Hepatocyte (in vitro differentiated cells): Measurements from ENCODE around the gene TBL1X. TPM values are rescaled to one million over a fixed set of nuclear protein-coding genes. Genes with fewer than 3 reads are reported as not detected.

Experiments used
- DNase-seq: peaks from one replicate; pipeline ENCODE4 v3.0.0-alpha.2; 2016; ENCODE audit warnings: low spot score
- H2AFZ ChIP-seq: fragments of 200-600 bp; sonication (generic); 2 replicates; pipeline ENCODE4 v1.6.0; 2016; ENCODE audit warnings: antibody characterized with exemption, mild to moderate bottlenecking
- H3K27ac ChIP-seq: fragments of 200-600 bp; sonication (generic); 2 replicates; pipeline ENCODE4 v1.5.1; 2016; ENCODE audit warnings: mild to moderate bottlenecking
- H3K27me3 ChIP-seq: fragments of 200-600 bp; sonication (generic); 2 replicates; pipeline ENCODE4 v1.6.1; 2016
- H3K36me3 ChIP-seq: fragments of 200-600 bp; sonication (generic); replicated peaks from 2 replicates; pipeline ENCODE4 v1.5.1; 2016; ENCODE audit warnings: low read depth; ENCODE audit not compliant: insufficient read depth
- H3K4me1 ChIP-seq: fragments of 200-600 bp; sonication (generic); 2 replicates; pipeline ENCODE4 v1.5.1; 2016; ENCODE audit warnings: mild to moderate bottlenecking, moderate library complexity; ENCODE audit not compliant: insufficient read depth
- H3K4me2 ChIP-seq: fragments of 200-600 bp; sonication (generic); 2 replicates; pipeline ENCODE4 v1.6.0; 2016
- H3K4me3 ChIP-seq: fragments of 200-600 bp; sonication (generic); 2 replicates; pipeline ENCODE4 v1.5.1; 2016; ENCODE audit warnings: mild to moderate bottlenecking
- H3K79me2 ChIP-seq: fragments of 200-600 bp; sonication (generic); 2 replicates; pipeline ENCODE4 v1.6.0; 2017; ENCODE audit warnings: mild to moderate bottlenecking
- H3K9me2 ChIP-seq: fragments of 200-600 bp; sonication (generic); replicated peaks from 2 replicates; pipeline ENCODE4 v1.6.0; 2017; ENCODE audit warnings: mild to moderate bottlenecking; ENCODE audit not compliant: insufficient read depth
- H3K9me3 ChIP-seq: fragments of 200-600 bp; sonication (generic); 2 replicates; pipeline ENCODE4 v1.5.1; 2016; ENCODE audit warnings: low read depth, mild to moderate bottlenecking
- H4K20me1 ChIP-seq: fragments of 200-600 bp; sonication (generic); 2 replicates; pipeline ENCODE4 v1.6.0; 2016; ENCODE audit warnings: mild to moderate bottlenecking; ENCODE audit not compliant: insufficient read depth, poor library complexity, severe bottlenecking
- EZH2 ChIP-seq: fragments of 200-600 bp; sonication (generic); IDR thresholded peaks from 2 replicates; pipeline ENCODE4 v1.6.1; 2016; ENCODE audit warnings: antibody characterized with exemption, mild to moderate bottlenecking, borderline replicate concordance
- EZH2phosphoT487 ChIP-seq: fragments of 200-600 bp; sonication (generic); IDR thresholded peaks from one replicate; pipeline ENCODE4 v1.6.1; 2018; ENCODE audit warnings: antibody characterized with exemption, mild to moderate bottlenecking, low read depth, moderate library complexity; ENCODE audit not compliant: unreplicated experiment, severe bottlenecking
- WGBS: methylation state at CpG from one replicate; pipeline ENCODE4 v1.1.6; 2016; ENCODE audit warnings: low lambda C conversion rate; ENCODE audit errors: missing lambda C conversion rate; 5-methylcytosine and 5-hydroxymethylcytosine counted together
- polyA plus RNA-seq: library from polyadenylated mRNA; unstranded; fragments of >200 nt; fragmentation: Nextera tagmentation; extraction: Ambion mirVana; gene quantifications from 2 replicates; pipeline ENCODE4 v1.2.1, GENCODE V29; 2016
- total RNA-seq: library from RNA; depleted of rRNA; stranded (reverse); fragments of >200 nt; gene quantifications from 2 replicates; pipeline ENCODE4 v1.2.3, GENCODE V29; 2014
- TF ChIP-seq, protein P1 (sequence below): fragments of 200-600 bp; sonication (generic); IDR thresholded peaks from 2 replicates; pipeline ENCODE4 v1.5.1; 2016; ENCODE audit warnings: antibody characterized with exemption, mild to moderate bottlenecking; ENCODE audit not compliant: poor library complexity

Gene TBL1X
- total and polyA plus RNA-seq, 2 experiments from 2014 or later: 14.9 to 16.0 TPM

DNA sequence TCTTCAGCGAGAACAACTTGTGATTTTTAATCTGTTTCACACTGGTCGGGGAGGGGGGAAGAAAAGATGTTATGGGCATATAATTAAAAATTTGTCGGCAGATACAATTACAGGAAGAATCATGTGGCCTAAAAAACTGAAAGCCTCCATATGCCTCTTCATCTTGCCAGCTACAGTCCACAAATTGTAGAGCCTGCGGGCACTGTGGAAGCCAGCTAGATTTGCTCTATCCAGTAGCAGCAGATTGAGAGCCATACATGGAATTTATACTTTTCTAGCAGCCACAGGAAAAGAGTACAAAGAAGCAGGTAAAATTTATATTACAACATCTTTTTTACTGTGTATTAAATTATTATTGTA, 147.3 kb downstream of the TBL1X start:
- WGBS: 84% methylated on average over 4 of the region's 4 CpGs

DNA sequence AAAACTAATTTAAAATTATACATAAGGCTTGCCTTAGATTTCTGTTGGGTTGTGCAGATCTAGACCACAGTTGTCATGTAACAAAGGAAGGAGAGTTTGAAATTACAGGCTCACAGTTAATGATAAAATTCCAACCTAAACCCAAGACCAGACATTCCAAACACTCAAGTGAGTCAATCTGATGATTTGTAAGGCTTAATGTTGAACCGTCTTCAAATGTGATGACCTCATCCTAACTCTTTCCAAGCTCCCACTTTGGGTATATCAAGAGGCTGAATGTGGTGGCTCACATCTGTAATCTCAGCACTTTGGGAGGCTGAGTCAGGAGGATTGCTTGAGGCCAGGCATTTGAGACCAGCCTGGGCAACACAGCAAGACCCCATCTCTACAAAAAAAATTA, 149.2 kb downstream of the TBL1X start:
- Histone ChIP-seq H4K20me1 (no peaks in the 10 kb centered on the region), H3K4me3 (no peak overlapping the region), H3K79me2 (peaks cover 2% of the 10 kb centered on the region), H3K36me3 (no peaks in the 10 kb centered on the region), H3K4me1 (no peaks in the 10 kb centered on the region), H3K9me2 (no peaks in the 10 kb centered on the region), H3K27me3 (no peaks in the 10 kb centered on the region), H3K27ac (no peak overlapping the region), H3K9me3 (no peaks in the 10 kb centered on the region), H2AFZ (no peak overlapping the region), H3K4me2 (no peak overlapping the region)
- no peak for DNase-seq
- WGBS: 79% methylated on average over 1 of the region's 1 CpG
- TF ChIP-seq EZH2phosphoT487 (no peak), EZH2 (no peak)
- TF ChIP-seq, protein P1, sequence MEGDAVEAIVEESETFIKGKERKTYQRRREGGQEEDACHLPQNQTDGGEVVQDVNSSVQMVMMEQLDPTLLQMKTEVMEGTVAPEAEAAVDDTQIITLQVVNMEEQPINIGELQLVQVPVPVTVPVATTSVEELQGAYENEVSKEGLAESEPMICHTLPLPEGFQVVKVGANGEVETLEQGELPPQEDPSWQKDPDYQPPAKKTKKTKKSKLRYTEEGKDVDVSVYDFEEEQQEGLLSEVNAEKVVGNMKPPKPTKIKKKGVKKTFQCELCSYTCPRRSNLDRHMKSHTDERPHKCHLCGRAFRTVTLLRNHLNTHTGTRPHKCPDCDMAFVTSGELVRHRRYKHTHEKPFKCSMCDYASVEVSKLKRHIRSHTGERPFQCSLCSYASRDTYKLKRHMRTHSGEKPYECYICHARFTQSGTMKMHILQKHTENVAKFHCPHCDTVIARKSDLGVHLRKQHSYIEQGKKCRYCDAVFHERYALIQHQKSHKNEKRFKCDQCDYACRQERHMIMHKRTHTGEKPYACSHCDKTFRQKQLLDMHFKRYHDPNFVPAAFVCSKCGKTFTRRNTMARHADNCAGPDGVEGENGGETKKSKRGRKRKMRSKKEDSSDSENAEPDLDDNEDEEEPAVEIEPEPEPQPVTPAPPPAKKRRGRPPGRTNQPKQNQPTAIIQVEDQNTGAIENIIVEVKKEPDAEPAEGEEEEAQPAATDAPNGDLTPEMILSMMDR: no peak

More for the DNA sequence above, 147.3 kb downstream of the TBL1X start:
- TF ChIP-seq EZH2 (no peak), EZH2phosphoT487 (no peak)
- TF ChIP-seq, protein P1: no peak
- no peaks in the 10 kb centered on the region for H3K9me3 ChIP-seq
- H3K79me2 ChIP-seq: peaks cover 2% of the 10 kb centered on the region
- no peaks in the 10 kb centered on the region for H4K20me1 ChIP-seq
- no peaks in the 10 kb centered on the region for H3K9me2 ChIP-seq
- H3K4me3 ChIP-seq: no peak overlapping the region
- DNase-seq: no peak
- no peaks in the 10 kb centered on the region for H3K4me1 ChIP-seq
- H3K4me2 ChIP-seq: no peak overlapping the region
- H2AFZ ChIP-seq: no peak overlapping the region
- H3K36me3 ChIP-seq: no peaks in the 10 kb centered on the region
- H3K27me3 ChIP-seq: no peaks in the 10 kb centered on the region
- H3K27ac ChIP-seq: no peak overlapping the region

DNA sequence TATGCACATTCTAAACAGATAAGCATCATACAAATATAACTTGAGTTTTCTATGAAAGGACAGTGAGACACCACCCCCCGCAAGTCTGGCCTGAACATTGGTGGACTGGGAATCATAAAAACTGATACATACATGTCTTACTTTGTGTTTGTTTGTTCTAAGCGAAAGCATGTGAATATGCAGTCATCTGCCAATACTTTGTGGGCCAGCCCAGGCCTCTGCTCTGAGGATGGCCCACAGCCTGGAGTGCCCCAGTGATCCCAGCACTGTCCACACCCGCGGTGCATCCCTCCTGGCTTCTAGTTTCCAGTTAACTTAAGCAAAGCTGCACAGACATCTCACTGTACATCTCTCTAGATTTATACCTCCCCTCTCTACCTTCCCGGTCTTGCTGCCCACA, 154.3 kb downstream of the TBL1X start:
- Histone ChIP-seq H3K27ac (no peak overlapping the region), H3K79me2 (no peaks in the 10 kb centered on the region), H3K9me3 (no peaks in the 10 kb centered on the region), H3K4me2 (no peak overlapping the region), H3K4me1 (no peaks in the 10 kb centered on the region), H4K20me1 (no peaks in the 10 kb centered on the region), H3K27me3 (no peaks in the 10 kb centered on the region), H3K9me2 (no peaks in the 10 kb centered on the region), H3K36me3 (no peaks in the 10 kb centered on the region), H2AFZ (no peak overlapping the region), H3K4me3 (no peak overlapping the region)
- WGBS: 85% methylated on average over 5 of the region's 5 CpGs
- DNase-seq: no peak
- TF ChIP-seq, protein P1: no peak
- no peak for TF ChIP-seq EZH2
- TF ChIP-seq EZH2phosphoT487: no peak

DNA sequence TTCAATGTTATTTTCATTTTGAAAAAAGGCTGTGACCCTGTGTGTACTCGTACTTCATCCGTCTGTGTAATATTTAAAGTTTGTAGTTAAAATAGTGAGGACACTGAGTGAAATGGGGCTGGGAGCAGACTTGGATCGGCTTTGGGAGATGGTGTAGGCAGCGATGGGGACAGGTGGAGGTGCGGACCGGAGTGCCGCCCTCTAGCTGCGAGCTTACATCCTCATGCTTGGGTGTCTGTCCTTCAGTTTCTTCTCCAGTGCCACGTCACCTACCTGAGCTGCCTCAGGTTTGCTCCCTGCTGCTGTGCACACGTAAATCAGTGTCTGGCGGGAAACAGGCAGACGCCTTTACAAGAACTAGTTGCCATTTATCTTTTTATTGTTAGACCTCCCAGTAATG, 154.7 kb downstream of the TBL1X start:
- Histone ChIP-seq H3K27ac (no peak overlapping the region), H3K9me3 (no peaks in the 10 kb centered on the region), H3K9me2 (no peaks in the 10 kb centered on the region), H2AFZ (no peak overlapping the region), H3K4me2 (no peak overlapping the region), H3K36me3 (no peaks in the 10 kb centered on the region), H3K4me3 (no peak overlapping the region), H3K4me1 (no peaks in the 10 kb centered on the region), H4K20me1 (no peaks in the 10 kb centered on the region), H3K27me3 (no peaks in the 10 kb centered on the region), H3K79me2 (no peaks in the 10 kb centered on the region)
- 89% methylated on average over 12 of the region's 12 CpGs for WGBS
- TF ChIP-seq, protein P1: no peak
- TF ChIP-seq EZH2phosphoT487: no peak
- TF ChIP-seq EZH2: no peak
- no peak for DNase-seq
